ENCODE measurements around the gene CUX1.

Gene CUX1

DNA sequence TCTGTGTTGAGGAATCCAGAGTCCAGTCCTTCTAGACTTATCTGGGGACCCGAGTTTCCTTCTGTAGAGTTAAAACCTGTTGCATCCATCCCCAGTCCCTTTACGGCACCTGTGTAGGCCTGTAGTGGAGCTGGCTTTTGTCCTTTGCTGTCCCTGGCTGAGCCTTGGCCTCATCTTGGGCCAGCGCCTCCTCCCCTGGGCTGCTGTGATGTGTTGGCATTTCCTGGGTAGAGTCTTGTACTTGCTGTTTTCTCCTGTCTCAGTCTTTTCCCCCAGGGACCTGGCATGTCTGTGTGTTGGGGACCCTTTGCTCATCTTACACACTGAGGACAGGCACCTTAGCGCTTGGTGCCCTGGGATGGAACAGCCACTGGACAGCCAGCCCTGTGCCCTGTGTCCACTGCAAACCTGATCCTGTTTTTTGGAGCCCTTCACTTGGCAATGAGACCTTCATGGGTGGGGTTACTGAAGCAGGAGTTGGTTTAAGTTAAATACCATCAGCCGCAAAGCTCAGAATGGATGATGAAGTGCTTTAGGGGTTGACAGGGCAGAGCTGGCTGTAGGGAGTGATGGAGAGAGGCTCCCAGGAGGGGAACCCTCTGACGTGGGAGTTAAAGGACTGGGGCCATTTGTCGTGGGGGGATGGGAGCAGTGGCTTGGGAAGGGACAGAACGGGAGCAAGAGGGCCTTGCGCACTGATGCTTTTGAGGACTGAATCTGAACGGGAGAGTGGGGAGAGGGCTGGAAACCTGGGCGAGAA is 50.9 kb downstream of the CUX1 start:
- Histone ChIP-seq H3K4me1 (ENCODE audit: low read length) (no peaks in the 10 kb centered on the region), H3K4me2 (ENCODE audit: low read depth, low read length) (no peak overlapping the region), H3K79me2 (ENCODE audit: low read length) (peaks cover 87% of the 10 kb centered on the region), H3K9me3 (replicated peaks; ENCODE audit: insufficient read depth, low read length) (no peaks in the 10 kb centered on the region), H3K36me3 (replicated peaks; ENCODE audit: insufficient read depth, low read length) (no peaks in the 10 kb centered on the region), H3K4me3 (ENCODE audit: low read length) (no peak overlapping the region), H4K20me1 (ENCODE audit: insufficient read depth, low read length) (no peaks in the 10 kb centered on the region), H3K9ac (ENCODE audit: low read length) (no peak overlapping the region), H3K27me3 (replicated peaks; ENCODE audit: insufficient read depth, low read length) (no peaks in the 10 kb centered on the region), H3K9me2 (replicated peaks; ENCODE audit: insufficient read depth, low read length) (no peaks in the 10 kb centered on the region), H3K27ac (ENCODE audit: low read length) (no peak overlapping the region), H3F3A (ENCODE audit: insufficient read depth, low read length) (no peaks in the 10 kb centered on the region), H2AFZ (ENCODE audit: low read length) (no peak overlapping the region)
- TF ChIP-seq, protein P1, sequence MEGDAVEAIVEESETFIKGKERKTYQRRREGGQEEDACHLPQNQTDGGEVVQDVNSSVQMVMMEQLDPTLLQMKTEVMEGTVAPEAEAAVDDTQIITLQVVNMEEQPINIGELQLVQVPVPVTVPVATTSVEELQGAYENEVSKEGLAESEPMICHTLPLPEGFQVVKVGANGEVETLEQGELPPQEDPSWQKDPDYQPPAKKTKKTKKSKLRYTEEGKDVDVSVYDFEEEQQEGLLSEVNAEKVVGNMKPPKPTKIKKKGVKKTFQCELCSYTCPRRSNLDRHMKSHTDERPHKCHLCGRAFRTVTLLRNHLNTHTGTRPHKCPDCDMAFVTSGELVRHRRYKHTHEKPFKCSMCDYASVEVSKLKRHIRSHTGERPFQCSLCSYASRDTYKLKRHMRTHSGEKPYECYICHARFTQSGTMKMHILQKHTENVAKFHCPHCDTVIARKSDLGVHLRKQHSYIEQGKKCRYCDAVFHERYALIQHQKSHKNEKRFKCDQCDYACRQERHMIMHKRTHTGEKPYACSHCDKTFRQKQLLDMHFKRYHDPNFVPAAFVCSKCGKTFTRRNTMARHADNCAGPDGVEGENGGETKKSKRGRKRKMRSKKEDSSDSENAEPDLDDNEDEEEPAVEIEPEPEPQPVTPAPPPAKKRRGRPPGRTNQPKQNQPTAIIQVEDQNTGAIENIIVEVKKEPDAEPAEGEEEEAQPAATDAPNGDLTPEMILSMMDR (IDR thresholded peaks at IDR 0.05; ENCODE audit: low read length), result no peak
- no peak for TF ChIP-seq EZH2phosphoT487 (IDR thresholded peaks at IDR 0.05; ENCODE audit: low read length)
- no peak for TF ChIP-seq EZH2 (optimal IDR thresholded peaks at IDR 0.05; ENCODE audit: low read depth, low read length)
- DNase-seq, result no peak

DNA sequence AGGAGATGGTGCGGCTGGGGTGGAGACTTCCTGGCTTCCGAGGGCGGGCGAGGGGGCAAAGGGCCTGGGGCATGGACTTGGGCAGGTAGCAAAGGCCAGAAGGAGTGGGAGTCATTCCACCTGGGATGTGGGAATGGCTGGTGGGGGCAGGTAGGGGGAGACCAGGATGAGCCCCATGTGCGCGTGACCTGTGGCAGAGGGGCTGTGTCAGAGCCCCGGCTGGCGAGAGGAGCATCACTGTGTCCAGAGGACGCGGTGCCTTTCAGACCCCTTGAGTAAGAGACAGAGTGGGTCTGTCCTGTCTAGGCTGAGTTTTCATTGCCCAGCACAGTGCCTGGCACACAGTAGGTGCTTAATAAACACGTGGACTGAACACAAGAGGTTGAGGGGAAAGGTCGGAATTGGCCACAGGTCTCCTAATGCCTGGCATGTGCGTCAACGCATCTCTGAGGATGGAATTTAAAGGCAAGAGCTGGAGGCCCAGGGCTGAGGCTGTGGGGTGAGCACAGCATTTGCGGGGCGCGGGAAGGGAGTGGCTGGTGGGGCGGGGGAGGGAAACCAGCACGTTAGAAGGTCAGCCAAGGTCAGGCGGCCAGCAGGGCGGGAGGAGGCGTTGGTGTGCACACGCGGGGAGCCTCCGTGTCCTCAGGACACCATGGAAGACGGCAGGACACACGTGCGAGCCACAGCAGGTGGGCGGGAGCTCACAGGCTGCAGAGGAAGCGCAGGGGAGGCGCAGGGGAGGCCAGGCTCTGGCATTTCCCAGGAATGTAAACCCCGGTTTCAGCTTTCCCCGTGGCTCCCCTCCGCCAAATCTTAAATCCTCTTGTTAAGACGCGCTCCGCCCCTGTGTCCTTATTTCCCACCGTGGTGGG is 51.8 kb downstream of the CUX1 start:
- no peaks in the 10 kb centered on the region for H3K36me3 ChIP-seq (replicated peaks; ENCODE audit: insufficient read depth, low read length)
- no peak overlapping the region for H3K27ac ChIP-seq (ENCODE audit: low read length)
- no peaks in the 10 kb centered on the region for H3F3A ChIP-seq (ENCODE audit: insufficient read depth, low read length)
- H3K9me3 ChIP-seq (replicated peaks; ENCODE audit: insufficient read depth, low read length), result no peaks in the 10 kb centered on the region
- no peak for DNase-seq
- H2AFZ ChIP-seq (ENCODE audit: low read length), result no peak overlapping the region
- H3K9ac ChIP-seq (ENCODE audit: low read length), result no peak overlapping the region
- no peaks in the 10 kb centered on the region for H4K20me1 ChIP-seq (ENCODE audit: insufficient read depth, low read length)
- TF ChIP-seq EZH2 (optimal IDR thresholded peaks at IDR 0.05; ENCODE audit: low read depth, low read length) (no peak), EZH2phosphoT487 (IDR thresholded peaks at IDR 0.05; ENCODE audit: low read length) (no peak)
- TF ChIP-seq, protein P1 (IDR thresholded peaks at IDR 0.05; ENCODE audit: low read length), result no peak
- no peak overlapping the region for H3K4me2 ChIP-seq (ENCODE audit: low read depth, low read length)
- H3K27me3 ChIP-seq (replicated peaks; ENCODE audit: insufficient read depth, low read length), result no peaks in the 10 kb centered on the region
- no peaks in the 10 kb centered on the region for H3K4me1 ChIP-seq (ENCODE audit: low read length)
- no peaks in the 10 kb centered on the region for H3K9me2 ChIP-seq (replicated peaks; ENCODE audit: insufficient read depth, low read length)
- H3K4me3 ChIP-seq (ENCODE audit: low read length), result no peak overlapping the region
- peaks cover 87% of the 10 kb centered on the region for H3K79me2 ChIP-seq (ENCODE audit: low read length)

DNA sequence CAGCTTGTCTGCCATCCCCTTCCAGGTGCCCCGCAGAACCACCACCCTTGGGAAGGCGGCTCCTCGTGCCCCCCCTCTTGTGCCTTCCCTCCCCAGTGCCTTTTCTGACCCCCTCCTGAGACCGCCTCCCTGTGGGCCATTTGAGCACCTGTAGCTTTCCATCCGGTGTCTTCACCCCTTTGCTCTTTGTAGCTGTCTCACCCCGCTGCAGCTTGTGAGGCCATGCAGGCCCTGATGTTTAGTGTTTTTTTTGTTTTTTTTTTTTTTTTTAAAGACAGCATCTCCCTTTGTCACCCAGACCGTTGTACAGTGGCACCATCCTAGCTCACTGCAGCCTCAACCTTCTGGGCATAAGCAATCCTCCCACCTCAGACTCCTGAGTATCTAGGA is 52.5 kb downstream of the CUX1 start:
- H2AFZ ChIP-seq (ENCODE audit: low read length), result no peak overlapping the region
- no peak for DNase-seq
- H3K4me1 ChIP-seq (ENCODE audit: low read length), result no peaks in the 10 kb centered on the region
- H3K79me2 ChIP-seq (ENCODE audit: low read length), result peaks cover 88% of the 10 kb centered on the region
- H3K9me3 ChIP-seq (replicated peaks; ENCODE audit: insufficient read depth, low read length), result no peaks in the 10 kb centered on the region
- no peaks in the 10 kb centered on the region for H4K20me1 ChIP-seq (ENCODE audit: insufficient read depth, low read length)
- no peaks in the 10 kb centered on the region for H3K27me3 ChIP-seq (replicated peaks; ENCODE audit: insufficient read depth, low read length)
- H3K4me2 ChIP-seq (ENCODE audit: low read depth, low read length), result no peak overlapping the region
- no peaks in the 10 kb centered on the region for H3K36me3 ChIP-seq (replicated peaks; ENCODE audit: insufficient read depth, low read length)
- no peaks in the 10 kb centered on the region for H3F3A ChIP-seq (ENCODE audit: insufficient read depth, low read length)
- H3K4me3 ChIP-seq (ENCODE audit: low read length), result no peak overlapping the region
- no peaks in the 10 kb centered on the region for H3K9me2 ChIP-seq (replicated peaks; ENCODE audit: insufficient read depth, low read length)
- no peak for TF ChIP-seq EZH2phosphoT487 (IDR thresholded peaks at IDR 0.05; ENCODE audit: low read length)
- no peak for TF ChIP-seq EZH2 (optimal IDR thresholded peaks at IDR 0.05; ENCODE audit: low read depth, low read length)
- TF ChIP-seq, protein P1 (IDR thresholded peaks at IDR 0.05; ENCODE audit: low read length), result no peak
- no peak overlapping the region for H3K9ac ChIP-seq (ENCODE audit: low read length)
- H3K27ac ChIP-seq (ENCODE audit: low read length), result no peak overlapping the region

Measured in MM.1S (cell line).